Caco-2 (cell line): Measurements from ENCODE around the gene PPP3CB. TPM values are rescaled to one million over a fixed set of nuclear protein-coding genes. Genes with fewer than 3 reads are reported as not detected.

Experiments used
- BruUV-seq: library from RNA; stranded (reverse); fragments of 400-500 nt; replicated peaks from 2 replicates; lab custom pipeline; 2021; lab: Mats Ljungman, UMichigan
- CTCF ChIA-PET: fragments of 300-600 bp; sonication (Branson Sonifier 250); formaldehyde crosslinking; loops from one replicate; lab custom pipeline; 2022; ENCODE audit warnings: antibody characterized with exemption; lab: Charles Lee
- POLR2A ChIA-PET: fragments of 300-600 bp; sonication (Branson Sonifier 250); formaldehyde crosslinking; loops from one replicate; lab custom pipeline; 2022; ENCODE audit warnings: antibody characterized with exemption; lab: Charles Lee
- DNase-seq, 2 experiments: peaks; one replicate each; pipeline versions ENCODE4 v3.0.0 to v3.0.0-alpha.2; 2020 to 2022
- H3K27me3 ChIP-seq: replicated peaks from 2 replicates; pipeline ENCODE4 v1.6.0; 2011; ENCODE audit warnings: low read length; ENCODE audit not compliant: control insufficient read depth, insufficient read depth
- H3K36me3 ChIP-seq: 2 replicates; pipeline ENCODE4 v1.5.1; 2011; ENCODE audit warnings: low read length; ENCODE audit not compliant: control insufficient read depth, insufficient read depth
- H3K4me1 ChIP-seq: fragments of 250-450 bp; sonication (Bioruptor Pico); 2 replicates; pipeline ENCODE4 v1.5.1; 2020; ENCODE audit warnings: mild to moderate bottlenecking
- H3K4me3 ChIP-seq: 2 replicates; pipeline ENCODE4 v1.5.1; 2011; ENCODE audit warnings: low read depth, mild to moderate bottlenecking, control low read depth, low read length
- H3K9me3 ChIP-seq: fragments of 250-450 bp; sonication (Bioruptor Pico); 2 replicates; pipeline ENCODE4 v1.5.1; 2020; ENCODE audit warnings: mild to moderate bottlenecking, moderate library complexity
- H3K27ac Mint-ChIP-seq: one replicate; pipeline ENCODE4 v1.8.0; 2022; ENCODE audit warnings: mixed read lengths; ENCODE audit not compliant: unreplicated experiment
- H3K27me3 Mint-ChIP-seq: one replicate; pipeline ENCODE4 v1.8.0; 2022; ENCODE audit warnings: mixed read lengths; ENCODE audit not compliant: insufficient read depth, unreplicated experiment
- H3K36me3 Mint-ChIP-seq: one replicate; pipeline ENCODE4 v1.8.0; 2022; ENCODE audit warnings: mild to moderate bottlenecking, mixed read lengths; ENCODE audit not compliant: insufficient read depth, unreplicated experiment
- H3K4me1 Mint-ChIP-seq: one replicate; pipeline ENCODE4 v1.8.0; 2022; ENCODE audit warnings: low read depth, mixed read lengths; ENCODE audit not compliant: unreplicated experiment
- H3K4me3 Mint-ChIP-seq: one replicate; pipeline ENCODE4 v1.8.0; 2022; ENCODE audit warnings: mild to moderate bottlenecking, moderate library complexity, mixed read lengths; ENCODE audit not compliant: unreplicated experiment
- H3K9me3 Mint-ChIP-seq: one replicate; pipeline ENCODE4 v1.8.0; 2022; ENCODE audit warnings: mixed read lengths; ENCODE audit not compliant: unreplicated experiment
- CTCF ChIP-seq, 2 experiments: fragments of 200-600 bp in 1 of 2; IDR thresholded peaks; 1 replicate in 1 of 2; 2 replicates in 1 of 2; pipeline versions ENCODE4 v1.5.1 to v1.8.0; 2011 to 2022; ENCODE audit warnings: antibody characterized with exemption in 1 of 2, control low read depth in 1 of 2, inconsistent platforms in 1 of 2, low read depth in 1 of 2, low read length in 1 of 2, mild to moderate bottlenecking in 1 of 2, moderate library complexity in 1 of 2; ENCODE audit not compliant: insufficient read depth in 1 of 2, severe bottlenecking in 1 of 2, unreplicated experiment in 1 of 2
- intact Hi-C: fragments of 100-400 bp; cut with micrococcal nuclease; formaldehyde crosslinking; loops from one replicate; pipeline ENCODE4 v1.10.0; 2022; ENCODE audit not compliant: unreplicated experiment
- total RNA-seq: library from RNA; stranded (reverse); gene quantifications from 2 replicates; pipeline ENCODE4 v1.2.3, GENCODE V29; 2022

Gene PPP3CB
- total RNA-seq, 1 experiment from 2014 or later = 41.5 TPM

- no peaks in the 10 kb centered on the region for H3K9me3 Mint-ChIP-seq
- H3K4me1 Mint-ChIP-seq = no peaks in the 10 kb centered on the region
- ChIA-PET CTCF (no interaction called here), POLR2A (no interaction called here)
- TF ChIP-seq CTCF (IDR thresholded peaks at IDR 0.05; ENCODE audit: insufficient read depth in 1 of 2, low read depth in 1 of 2, low read length in 1 of 2, severe bottlenecking in 1 of 2, unreplicated experiment in 1 of 2) = no peak
- no peak overlapping the region for H3K4me3 ChIP-seq
- intact Hi-C loops = no loop called here
- H3K9me3 ChIP-seq = no peaks in the 10 kb centered on the region
- no peaks in the 10 kb centered on the region for H3K27me3 Mint-ChIP-seq
- no peak overlapping the region for H3K27ac Mint-ChIP-seq
- no peaks in the 10 kb centered on the region for H3K4me1 ChIP-seq
- H3K27me3 ChIP-seq = no peaks in the 10 kb centered on the region
- no TSS peak for BruUV-seq
- H3K36me3 ChIP-seq = no peaks in the 10 kb centered on the region
- peaks cover 24% of the 10 kb centered on the region for H3K36me3 Mint-ChIP-seq
- H3K4me3 Mint-ChIP-seq = no peak overlapping the region
- DNase-seq = no peak
Measured at GRCh38 chr10:73465978-73466726, 29.7 kb downstream of the PPP3CB start.

GRCh38 chr10:73460897-73461296 lies 34.9 kb downstream of the PPP3CB start:
- ChIA-PET CTCF (no interaction called here), POLR2A (interaction anchor here (0.6 kb wide), 1 partner anchor 213 kb away, joined by 3 read pairs; no protein-coding TSS in a partner anchor)
- no peaks in the 10 kb centered on the region; the same call in 1 of the 2 replicates for H3K36me3 ChIP-seq
- no peak overlapping the region for H3K4me3 ChIP-seq
- Mint-ChIP-seq H3K9me3 (no peaks in the 10 kb centered on the region), H3K27ac (no peak overlapping the region), H3K4me1 (no peaks in the 10 kb centered on the region), H3K4me3 (no peak overlapping the region), H3K36me3 (peaks cover 11% of the 10 kb centered on the region), H3K27me3 (no peaks in the 10 kb centered on the region)
- no peaks in the 10 kb centered on the region for H3K9me3 ChIP-seq
- no peaks in the 10 kb centered on the region for H3K27me3 ChIP-seq
- H3K4me1 ChIP-seq = no peaks in the 10 kb centered on the region
- no TSS peak for BruUV-seq
- intact Hi-C loops = no loop called here
- TF ChIP-seq CTCF (IDR thresholded peaks at IDR 0.05; ENCODE audit: insufficient read depth in 1 of 2, low read depth in 1 of 2, low read length in 1 of 2, severe bottlenecking in 1 of 2, unreplicated experiment in 1 of 2) = no peak
- no peak for DNase-seq

GRCh38 chr10:73459683-73460314 lies 36.0 kb downstream of the PPP3CB start:
- Histone ChIP-seq H3K4me3 (no peak overlapping the region), H3K9me3 (no peaks in the 10 kb centered on the region), H3K4me1 (no peaks in the 10 kb centered on the region), H3K36me3 (no peaks in the 10 kb centered on the region; the same call in 1 of the 2 replicates), H3K27me3 (no peaks in the 10 kb centered on the region)
- no peak for TF ChIP-seq CTCF (IDR thresholded peaks at IDR 0.05; ENCODE audit: insufficient read depth in 1 of 2, low read depth in 1 of 2, low read length in 1 of 2, severe bottlenecking in 1 of 2, unreplicated experiment in 1 of 2)
- no peaks in the 10 kb centered on the region for H3K27me3 Mint-ChIP-seq
- DNase-seq = no peak
- no peak overlapping the region for H3K4me3 Mint-ChIP-seq
- peaks cover 11% of the 10 kb centered on the region for H3K36me3 Mint-ChIP-seq
- ChIA-PET POLR2A (no interaction called here), CTCF (interaction anchor here (0.6 kb wide), 1 partner anchor 84 kb away, joined by 3 read pairs; no protein-coding TSS in a partner anchor)
- no peaks in the 10 kb centered on the region for H3K4me1 Mint-ChIP-seq
- H3K9me3 Mint-ChIP-seq = no peaks in the 10 kb centered on the region
- BruUV-seq = no TSS peak
- intact Hi-C loops = no loop called here
- no peak overlapping the region for H3K27ac Mint-ChIP-seq
